ENCODE data around the gene GLIS1.
"Not testable (repeated sequence)": the region's sequence is repeated elsewhere in the genome, so short reads cannot be mapped to it uniquely, and the experiment has no call there.

GLIS1 gene

GRCh38 chr1:53557830-53558738 lies 180.9 kb downstream of the GLIS1 start:
- DNase-seq, result no peak

GRCh38 chr1:53557369-53557768 lies 181.6 kb downstream of the GLIS1 start:
- DNase-seq, result no peak

GRCh38 chr1:53556657-53557227 lies 182.2 kb downstream of the GLIS1 start:
- no peak for DNase-seq

- DNase-seq, result not testable (repeated sequence)
Observed at GRCh38 chr1:53555620-53556326, 183.2 kb downstream of the GLIS1 start.

GRCh38 chr1:53554592-53555305 lies 184.2 kb downstream of the GLIS1 start:
- DNase-seq, result no peak

GRCh38 chr1:53553734-53554509 lies 185.0 kb downstream of the GLIS1 start:
- no peak for DNase-seq

GRCh38 chr1:53552981-53553733 lies 185.8 kb downstream of the GLIS1 start:
- no peak for DNase-seq

GRCh38 chr1:53552146-53552861 lies 186.7 kb downstream of the GLIS1 start:
- DNase-seq, result peak; percentile 35

GRCh38 chr1:53551428-53551995 lies 187.5 kb downstream of the GLIS1 start:
- no peak for DNase-seq

- no peak for DNase-seq
Observed at GRCh38 chr1:53550201-53550741, 188.7 kb downstream of the GLIS1 start.

- DNase-seq, result no peak
Observed at GRCh38 chr1:53549781-53550180, 189.2 kb downstream of the GLIS1 start.

GRCh38 chr1:53549287-53549686 lies 189.7 kb downstream of the GLIS1 start:
- no peak for DNase-seq

GRCh38 chr1:53548031-53548491 lies 190.9 kb downstream of the GLIS1 start:
- no peak for DNase-seq

GRCh38 chr1:53547231-53547790 lies 191.7 kb downstream of the GLIS1 start:
- no peak for DNase-seq

- DNase-seq, result no peak
Observed at GRCh38 chr1:53546409-53547155, 192.4 kb downstream of the GLIS1 start.

GRCh38 chr1:53545663-53546408 lies 193.1 kb downstream of the GLIS1 start:
- no peak for DNase-seq

GRCh38 chr1:53544728-53545515 lies 194.0 kb downstream of the GLIS1 start:
- DNase-seq, result no peak

Measured in eye (tissue), 1 donor.